Thoracic aorta (tissue), 2 donors: ENCODE results near the gene MBOAT1. TPM values are rescaled to one million over a fixed set of nuclear protein-coding genes. Genes with fewer than 3 reads are reported as not detected.

Experiments used
- ATAC-seq: fragments of 150-250 bp; one replicate; pipeline ENCODE4 v1.8.0; 2017; ENCODE audit warnings: low read depth; ENCODE audit not compliant: insufficient number of reproducible peaks, low FRiP score
- DNase-seq: peaks from one replicate; pipeline ENCODE4 v3.0.0-alpha.2; 2020; ENCODE audit warnings: low spot score
- H3K27ac ChIP-seq, 2 donors: fragments of 200-600 bp; sonication (generic); 1 replicate in 1 of 2; 2 replicates in 1 of 2; pipeline ENCODE4 v1.5.1; 2016; ENCODE audit warnings: mild to moderate bottlenecking in 2 of 2, moderate library complexity in 2 of 2
- H3K27me3 ChIP-seq: fragments of 200-600 bp; sonication (generic); replicated peaks from 2 replicates; pipeline ENCODE4 v1.6.0; 2016; ENCODE audit warnings: mild to moderate bottlenecking; ENCODE audit not compliant: insufficient read depth
- H3K36me3 ChIP-seq: fragments of 200-600 bp; sonication (generic); one replicate; pipeline ENCODE4 v1.5.1; 2016
- H3K4me1 ChIP-seq, 2 donors: fragments of 200-600 bp; sonication (generic); 1 replicate in 1 of 2; 2 replicates in 1 of 2; pipeline versions ENCODE4 v1.5.1 to v1.6.0; 2016; ENCODE audit warnings: low read depth in 2 of 2, mild to moderate bottlenecking in 1 of 2; ENCODE audit not compliant: control insufficient read depth in 1 of 2
- H3K4me3 ChIP-seq: fragments of 200-600 bp; sonication (generic); 2 replicates; pipeline ENCODE4 v1.5.1; 2016; ENCODE audit warnings: mild to moderate bottlenecking
- H3K9me3 ChIP-seq: fragments of 200-600 bp; sonication (generic); 2 replicates; pipeline ENCODE4 v1.5.1; 2016
- total RNA-seq, 2 donors: library from RNA; depleted of rRNA; stranded (reverse); fragments of >200 nt; gene quantifications; one replicate each; pipeline versions ENCODE4 v1.1.0 to v1.2.3, GENCODE V29; 2016
- TF ChIP-seq, protein P1 (sequence below): fragments of 200-600 bp; sonication (generic); IDR thresholded peaks from one replicate; pipeline ENCODE4 v1.5.1; 2019; ENCODE audit warnings: antibody characterized with exemption

The MBOAT1 gene
- total RNA-seq, 2 donors from 2014 or later = 5.5 to 6.8 TPM

DNA sequence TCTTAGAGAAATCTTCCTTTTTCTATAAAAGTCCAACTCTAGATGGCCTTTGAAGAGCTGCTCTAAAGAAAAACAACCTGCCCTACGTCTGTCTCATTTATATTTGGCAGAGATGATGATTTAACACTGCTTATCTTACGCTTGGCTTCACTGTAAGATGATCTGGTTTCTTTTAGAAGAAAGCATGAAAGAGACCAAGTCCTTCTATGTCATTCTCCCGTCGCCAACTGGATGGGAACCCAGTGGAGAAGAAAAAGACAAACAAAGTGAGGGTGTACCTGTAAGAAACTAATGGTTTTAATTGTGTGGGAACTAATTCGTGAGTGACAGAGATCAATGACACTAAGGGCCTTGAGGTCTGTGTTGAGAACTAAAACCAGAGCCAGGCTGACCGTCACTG, 92.8 kb downstream of the MBOAT1 start:
- no peaks in the 10 kb centered on the region for H3K9me3 ChIP-seq
- DNase-seq = no peak
- no peaks in the 10 kb centered on the region for H3K36me3 ChIP-seq
- no peak overlapping the region for H3K27ac ChIP-seq
- H3K27me3 ChIP-seq = no peaks in the 10 kb centered on the region
- TF ChIP-seq, protein P1, sequence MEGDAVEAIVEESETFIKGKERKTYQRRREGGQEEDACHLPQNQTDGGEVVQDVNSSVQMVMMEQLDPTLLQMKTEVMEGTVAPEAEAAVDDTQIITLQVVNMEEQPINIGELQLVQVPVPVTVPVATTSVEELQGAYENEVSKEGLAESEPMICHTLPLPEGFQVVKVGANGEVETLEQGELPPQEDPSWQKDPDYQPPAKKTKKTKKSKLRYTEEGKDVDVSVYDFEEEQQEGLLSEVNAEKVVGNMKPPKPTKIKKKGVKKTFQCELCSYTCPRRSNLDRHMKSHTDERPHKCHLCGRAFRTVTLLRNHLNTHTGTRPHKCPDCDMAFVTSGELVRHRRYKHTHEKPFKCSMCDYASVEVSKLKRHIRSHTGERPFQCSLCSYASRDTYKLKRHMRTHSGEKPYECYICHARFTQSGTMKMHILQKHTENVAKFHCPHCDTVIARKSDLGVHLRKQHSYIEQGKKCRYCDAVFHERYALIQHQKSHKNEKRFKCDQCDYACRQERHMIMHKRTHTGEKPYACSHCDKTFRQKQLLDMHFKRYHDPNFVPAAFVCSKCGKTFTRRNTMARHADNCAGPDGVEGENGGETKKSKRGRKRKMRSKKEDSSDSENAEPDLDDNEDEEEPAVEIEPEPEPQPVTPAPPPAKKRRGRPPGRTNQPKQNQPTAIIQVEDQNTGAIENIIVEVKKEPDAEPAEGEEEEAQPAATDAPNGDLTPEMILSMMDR = no peak
- no peak overlapping the region for H3K4me3 ChIP-seq
- ATAC-seq = no peak
- H3K4me1 ChIP-seq = peaks cover 5 to 17% of the 10 kb centered on the region in 2 donors

GRCh38 chr6:20118892-20119291, 93.4 kb downstream of the MBOAT1 start:
- DNase-seq (no peak), ATAC-seq (no peak)
- Histone ChIP-seq H3K4me3 (no peak overlapping the region), H3K4me1 (peaks cover 5 to 20% of the 10 kb centered on the region in 2 donors), H3K27me3 (no peaks in the 10 kb centered on the region), H3K9me3 (no peaks in the 10 kb centered on the region), H3K36me3 (no peaks in the 10 kb centered on the region), H3K27ac (no peak overlapping the region)
- TF ChIP-seq, protein P1 = no peak

DNA sequence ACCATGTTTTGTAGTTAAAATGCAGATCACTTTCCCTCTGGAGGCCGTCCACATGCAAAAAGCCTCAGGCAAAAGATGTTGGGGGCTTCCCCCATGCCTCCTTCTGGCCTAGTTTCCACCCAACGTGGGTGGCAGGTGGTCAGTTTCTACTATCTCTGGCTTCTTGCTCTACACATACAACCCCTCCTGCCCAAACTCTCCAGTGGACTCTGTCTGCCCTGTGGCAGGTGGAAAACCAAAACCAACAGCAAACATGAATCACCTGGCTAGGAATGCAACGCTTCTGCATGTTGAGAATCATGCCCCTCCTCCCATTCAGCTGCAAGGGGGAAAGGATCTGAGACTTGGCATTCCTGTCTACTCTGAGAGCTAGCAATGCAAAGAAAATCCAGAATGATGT, 94.8 kb downstream of the MBOAT1 start:
- H3K9me3 ChIP-seq = no peaks in the 10 kb centered on the region
- no peak overlapping the region for H3K4me3 ChIP-seq
- H3K27ac ChIP-seq = no peak overlapping the region
- peaks cover 5 to 21% of the 10 kb centered on the region in 2 donors for H3K4me1 ChIP-seq
- no peak for ATAC-seq
- TF ChIP-seq, protein P1 = no peak
- no peak for DNase-seq
- no peaks in the 10 kb centered on the region for H3K36me3 ChIP-seq
- no peaks in the 10 kb centered on the region for H3K27me3 ChIP-seq

GRCh38 chr6:20116792-20117191, 95.5 kb downstream of the MBOAT1 start:
- H3K27ac ChIP-seq = peak overlapping the region; percentile 49 to 88
- H3K4me3 ChIP-seq = no peak overlapping the region

GRCh38 chr6:20115246-20115980, 96.9 kb downstream of the MBOAT1 start:
- DNase-seq = no peak
- peak overlapping the region; percentile 49 to 88 for H3K27ac ChIP-seq
- peak overlapping the region; percentile 26 for H3K4me3 ChIP-seq
- no peaks in the 10 kb centered on the region for H3K36me3 ChIP-seq
- H3K9me3 ChIP-seq = no peaks in the 10 kb centered on the region
- peaks cover 5 to 21% of the 10 kb centered on the region in 2 donors for H3K4me1 ChIP-seq
- no peaks in the 10 kb centered on the region for H3K27me3 ChIP-seq
- ATAC-seq = peak; percentile 57
- TF ChIP-seq, protein P1 = no peak

More at GRCh38 chr6:20116792-20117191, 95.5 kb downstream of the MBOAT1 start:
- no peak for ATAC-seq
- H3K9me3 ChIP-seq = no peaks in the 10 kb centered on the region
- TF ChIP-seq, protein P1 = no peak
- H3K36me3 ChIP-seq = no peaks in the 10 kb centered on the region
- peaks cover 5 to 21% of the 10 kb centered on the region in 2 donors for H3K4me1 ChIP-seq
- DNase-seq = no peak
- no peaks in the 10 kb centered on the region for H3K27me3 ChIP-seq
